ENCODE results near the gene MYL5.
"Not testable (repeated sequence)": the region's sequence is repeated elsewhere in the genome, so short reads cannot be mapped to it uniquely, and the experiment has no call there.

MYL5 gene

GRCh38 chr4:730511-730910 lies 56.2 kb downstream of the MYL5 start:
- no peak for DNase-seq

GRCh38 chr4:730946-731904 lies 56.9 kb downstream of the MYL5 start:
- not testable (repeated sequence) for DNase-seq
